ENCODE measurements around the gene KDF1.
"Not testable (repeated sequence)": the region's sequence is repeated elsewhere in the genome, so short reads cannot be mapped to it uniquely, and the experiment has no call there.

KDF1 gene

GRCh38 chr1:26993237-26994019, 33.2 kb upstream of the KDF1 start, which contains the start of gene TRNP1:
Gene TRNP1, plus strand, starts transcription at chr1:26993692. Its CDS starts 95 bp downstream, at chr1:26993787.
- peak; percentile 76 to 80 for DNase-seq

GRCh38 chr1:26991310-26992116, 31.2 kb upstream of the KDF1 start:
- peak in 1 of 2 donors; percentile 12 for DNase-seq

GRCh38 chr1:26989403-26990109, 29.3 kb upstream of the KDF1 start:
- not testable (repeated sequence) for DNase-seq

DNA sequence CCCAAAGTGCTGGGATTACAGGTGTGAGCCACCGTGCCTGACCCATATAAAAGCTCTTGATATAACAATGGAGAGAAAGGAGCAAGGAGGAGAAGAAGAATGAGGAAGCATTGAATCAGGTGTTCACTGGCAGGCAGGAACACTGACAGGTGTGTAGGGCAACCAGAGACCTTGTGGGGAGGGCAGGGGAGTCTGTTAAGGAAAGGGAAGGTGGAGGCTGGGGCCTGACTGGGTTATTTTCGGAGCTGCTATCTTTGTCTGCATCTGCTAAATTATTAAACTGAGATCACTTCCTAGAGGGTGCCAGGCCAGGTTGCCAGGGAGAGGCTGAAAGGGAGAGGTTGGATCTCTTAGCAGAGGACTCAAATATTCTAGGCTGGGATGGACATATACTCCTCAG, 26.4 kb upstream of the KDF1 start:
- no peak for DNase-seq

DNA sequence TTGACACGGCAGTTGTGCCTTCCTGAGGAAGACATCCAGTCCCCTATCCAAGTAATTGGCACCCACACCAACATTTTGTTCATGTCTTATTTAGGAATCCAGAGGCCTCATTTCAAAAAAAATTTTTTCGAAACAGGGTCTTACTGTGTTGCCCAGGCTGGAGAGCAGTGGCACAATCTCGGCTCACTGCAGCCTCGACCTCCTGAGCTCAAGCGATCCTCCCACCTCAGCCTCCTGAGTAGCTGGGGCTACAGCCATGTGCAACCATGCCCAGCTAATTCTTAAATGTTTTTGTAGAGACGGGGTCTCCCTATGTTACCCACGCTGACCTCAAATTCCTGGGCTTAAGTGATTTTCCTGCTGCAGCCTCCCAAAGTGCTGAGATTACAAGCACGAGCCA, 24.0 kb upstream of the KDF1 start:
- DNase-seq, result no peak

GRCh38 chr1:26983863-26984262, 23.6 kb upstream of the KDF1 start:
- DNase-seq, result no peak

- DNase-seq, result no peak
Measured at GRCh38 chr1:26981146-26981846, 21.0 kb upstream of the KDF1 start.

GRCh38 chr1:26978901-26979300, 18.6 kb upstream of the KDF1 start:
- DNase-seq, result no peak

- no peak for DNase-seq
Measured at GRCh38 chr1:26976621-26977510, 16.6 kb upstream of the KDF1 start.

DNA sequence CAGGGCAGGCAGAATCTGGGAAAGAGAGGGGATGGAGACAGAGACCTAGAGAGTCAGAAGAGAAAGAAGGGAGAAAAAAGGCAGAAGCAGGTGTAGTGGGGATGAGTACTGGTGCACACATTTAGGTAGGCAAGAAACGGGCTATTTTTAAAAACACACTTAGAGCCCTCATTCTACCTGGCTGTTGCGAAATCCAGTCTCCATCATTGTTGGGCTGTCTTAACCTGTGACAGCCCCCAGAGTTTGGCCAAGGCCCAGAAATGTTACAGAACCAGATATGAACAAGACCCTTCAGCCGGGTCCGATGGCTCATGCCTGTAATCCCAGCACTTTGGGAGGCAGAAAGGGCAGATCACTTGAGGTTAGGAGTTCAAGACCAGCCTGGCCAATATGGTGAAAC, 12.6 kb upstream of the KDF1 start:
- no peak for DNase-seq

- DNase-seq, result no peak
Measured at GRCh38 chr1:26972390-26972789, 12.1 kb upstream of the KDF1 start.

DNA sequence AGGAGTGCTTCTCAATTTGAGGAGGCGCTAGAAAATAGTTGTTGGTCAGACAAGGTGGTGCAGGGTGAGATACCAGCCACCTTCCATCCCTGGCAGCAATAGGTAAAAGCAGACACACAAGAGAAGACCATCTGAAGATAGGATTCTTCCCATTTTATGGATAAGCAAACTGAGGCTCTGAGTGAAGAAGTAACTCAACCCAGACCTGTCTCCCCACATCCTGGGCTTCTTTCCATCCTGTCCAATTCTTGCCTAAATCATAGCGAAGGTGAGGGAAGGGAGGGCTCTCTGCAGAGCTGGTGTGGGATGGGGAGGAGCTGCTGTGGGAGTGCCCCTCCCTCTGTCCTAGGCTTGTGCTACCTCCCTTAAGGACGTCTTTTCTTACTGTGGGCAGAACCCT, 11.3 kb upstream of the KDF1 start:
- DNase-seq, result no peak

GRCh38 chr1:26970810-26971209, 10.5 kb upstream of the KDF1 start:
- no peak for DNase-seq

GRCh38 chr1:26965628-26966027, 5.4 kb upstream of the KDF1 start:
- DNase-seq, result no peak

- DNase-seq, result no peak
Measured at GRCh38 chr1:26965213-26965612, 4.9 kb upstream of the KDF1 start.

- DNase-seq, result no peak
Measured at GRCh38 chr1:26961826-26962225, 1.6 kb upstream of the KDF1 start.

DNA sequence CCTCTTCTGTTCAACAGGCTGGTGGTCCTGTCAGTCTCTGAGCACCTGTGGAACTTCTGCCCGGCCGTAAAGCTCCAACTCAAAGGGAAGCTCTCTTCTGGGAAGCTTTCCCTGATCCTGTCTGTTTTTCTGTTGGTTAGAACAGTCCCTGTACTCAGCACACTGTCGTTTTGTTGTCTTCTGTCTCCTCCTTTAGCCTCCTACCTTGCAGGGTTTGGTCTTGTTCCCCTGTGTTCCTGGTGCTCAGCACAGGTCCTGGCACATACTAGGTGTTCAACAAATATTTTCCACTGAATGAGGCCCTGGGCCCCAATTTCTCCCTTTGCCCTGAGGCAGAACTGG, 328 bp upstream of the KDF1 start:
- DNase-seq, result no peak

DNA sequence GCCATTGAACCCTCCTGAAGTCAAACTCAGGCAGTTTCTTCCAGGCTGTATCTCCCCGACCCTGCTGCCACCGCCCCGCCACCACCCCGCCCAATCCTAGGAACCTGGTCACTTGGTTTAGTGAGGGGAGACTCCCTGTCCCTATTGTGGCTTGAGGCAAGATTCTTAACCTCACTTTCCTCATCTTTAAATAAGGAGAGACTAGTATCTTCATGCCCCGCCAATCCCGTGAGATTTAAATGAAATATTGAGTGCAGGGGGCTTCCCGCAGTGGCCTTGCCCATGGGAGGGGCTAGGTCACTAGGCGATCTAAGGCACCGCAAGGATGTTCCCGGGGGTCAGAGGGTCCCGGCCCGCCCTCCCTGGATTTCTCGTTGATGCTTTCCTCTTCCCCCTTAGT, 998 bp downstream of the KDF1 start:
- DNase-seq, result no peak

GRCh38 chr1:26957306-26957705, 3.0 kb downstream of the KDF1 start:
- no peak for DNase-seq

GRCh38 chr1:26956321-26956720, 3.9 kb downstream of the KDF1 start:
- DNase-seq, result no peak

GRCh38 chr1:26953374-26953773, 6.9 kb downstream of the KDF1 start:
- no peak for DNase-seq
